ENCODE measurements around the gene RESF1.

The RESF1 gene

GRCh38 chr12:32003654-32004053 lies 44.4 kb downstream of the RESF1 start:
- H3K4me3 ChIP-seq (ENCODE audit: low read depth, low read length) = no peak overlapping the region
- TF ChIP-seq CTCF (IDR thresholded peaks at IDR 0.05; ENCODE audit: control insufficient read depth, extremely low read depth, insufficient read depth) = no peak
- DNase-seq (ENCODE audit: low read depth) = no peak

GRCh38 chr12:32005496-32006125 lies 46.4 kb downstream of the RESF1 start:
- no peak overlapping the region for H3K4me3 ChIP-seq (ENCODE audit: low read depth, low read length)
- DNase-seq (ENCODE audit: low read depth) = no peak
- no peak for TF ChIP-seq CTCF (IDR thresholded peaks at IDR 0.05; ENCODE audit: control insufficient read depth, extremely low read depth, insufficient read depth)

All from LNCaP clone FGC (cell line).